SK-N-SH treated with all-trans-retinoic acid at 6 μM for 48 hours (cell line): ENCODE data around the gene CCDC34.

ENCODE experiments used
- CSDC2 ChIP-seq: fragments of 250-450 bp; sonication (Bioruptor Pico); IDR thresholded peaks from 2 replicates; pipeline ENCODE4 v1.5.0; 2020; ENCODE audit warnings: mild to moderate bottlenecking, moderate library complexity
- OSR1 ChIP-seq: fragments of 250-450 bp; sonication (Bioruptor Pico); IDR thresholded peaks from 2 replicates; pipeline ENCODE4 v1.8.0; 2022; ENCODE audit warnings: moderate library complexity, mild to moderate bottlenecking, inconsistent platforms
- RARB ChIP-seq: fragments of 250-450 bp; sonication (Bioruptor Pico); IDR thresholded peaks from 2 replicates; pipeline ENCODE4 v1.8.0; 2021; ENCODE audit warnings: mild to moderate bottlenecking, moderate library complexity
- TCF4 ChIP-seq: fragments of 250-450 bp; sonication (Bioruptor Pico); IDR thresholded peaks from 2 replicates; pipeline ENCODE4 v1.8.0; 2021; ENCODE audit warnings: mild to moderate bottlenecking, moderate library complexity, borderline replicate concordance
- ZFP3 ChIP-seq: fragments of 250-450 bp; sonication (Bioruptor Pico); IDR thresholded peaks from 2 replicates; pipeline ENCODE4 v1.5.0; 2020; ENCODE audit warnings: mild to moderate bottlenecking, moderate library complexity
- ZFP30 ChIP-seq: fragments of 450-650 bp; formaldehyde crosslinking; IDR thresholded peaks from 2 replicates; pipeline ENCODE4 v1.5.0; 2022; ENCODE audit warnings: mild to moderate bottlenecking, moderate library complexity
- ZNF565 ChIP-seq: fragments of 450-650 bp; formaldehyde crosslinking; conservative IDR thresholded peaks from 2 replicates; pipeline ENCODE4 v1.5.0; 2020; ENCODE audit warnings: low read depth, mild to moderate bottlenecking, moderate library complexity
- TF ChIP-seq, protein P1 (sequence below): fragments of 250-450 bp; sonication (Bioruptor Pico); IDR thresholded peaks from 2 replicates; pipeline ENCODE4 v1.8.0; 2020; ENCODE audit warnings: mild to moderate bottlenecking, moderate library complexity, borderline replicate concordance
- TF ChIP-seq, protein P2 (sequence below): fragments of 250-450 bp; sonication (Bioruptor Pico); IDR thresholded peaks from 2 replicates; pipeline ENCODE4 v1.8.0; 2021; ENCODE audit warnings: low read depth, mild to moderate bottlenecking, moderate library complexity, borderline replicate concordance
- TF ChIP-seq, protein P3 (sequence below): fragments of 250-450 bp; sonication (Bioruptor Pico); IDR thresholded peaks from 2 replicates; pipeline ENCODE4 v1.5.1; 2020; ENCODE audit warnings: low read depth, mild to moderate bottlenecking, moderate library complexity

DNA sequence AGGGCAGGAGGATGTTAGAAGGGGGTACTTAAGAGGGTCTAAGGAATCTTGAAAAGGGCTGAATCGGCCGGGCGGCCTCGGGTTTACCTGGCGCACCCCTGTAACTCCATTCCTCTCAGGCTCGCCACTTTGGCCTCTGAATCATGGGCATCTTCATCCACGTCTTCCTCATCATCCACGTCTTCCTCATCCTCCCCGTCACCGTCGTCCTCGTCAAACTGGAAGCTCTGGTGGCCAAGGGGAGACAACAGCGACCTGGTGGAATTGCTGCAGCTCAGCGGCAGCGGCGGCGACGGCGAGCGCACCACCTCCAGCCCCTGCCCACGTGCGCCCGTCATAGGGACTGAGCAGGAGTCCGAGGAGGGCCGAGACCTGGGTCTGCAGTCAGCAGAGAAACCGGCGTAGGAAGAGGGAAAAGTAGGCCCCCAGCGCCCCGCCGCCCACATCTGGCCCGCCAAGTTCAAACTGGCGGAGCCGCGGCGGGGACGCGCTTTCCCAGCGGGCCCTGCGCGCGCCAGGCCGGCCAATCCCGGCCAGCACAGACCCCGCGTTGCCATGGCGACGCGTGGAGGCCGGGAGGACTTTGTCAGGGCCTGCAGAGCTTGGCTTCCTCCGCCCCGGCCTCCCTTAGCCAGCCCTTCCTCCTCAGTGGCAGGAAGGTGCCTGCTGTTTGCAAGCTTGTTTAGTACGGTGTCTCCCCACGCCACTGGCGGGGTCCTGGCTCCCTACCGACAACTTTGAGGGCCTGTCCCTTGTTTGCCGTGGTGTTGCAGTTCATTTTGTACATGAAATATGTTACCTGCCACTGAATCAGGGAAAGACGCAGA is at the start of gene CCDC34:
- TF ChIP-seq, protein P1, sequence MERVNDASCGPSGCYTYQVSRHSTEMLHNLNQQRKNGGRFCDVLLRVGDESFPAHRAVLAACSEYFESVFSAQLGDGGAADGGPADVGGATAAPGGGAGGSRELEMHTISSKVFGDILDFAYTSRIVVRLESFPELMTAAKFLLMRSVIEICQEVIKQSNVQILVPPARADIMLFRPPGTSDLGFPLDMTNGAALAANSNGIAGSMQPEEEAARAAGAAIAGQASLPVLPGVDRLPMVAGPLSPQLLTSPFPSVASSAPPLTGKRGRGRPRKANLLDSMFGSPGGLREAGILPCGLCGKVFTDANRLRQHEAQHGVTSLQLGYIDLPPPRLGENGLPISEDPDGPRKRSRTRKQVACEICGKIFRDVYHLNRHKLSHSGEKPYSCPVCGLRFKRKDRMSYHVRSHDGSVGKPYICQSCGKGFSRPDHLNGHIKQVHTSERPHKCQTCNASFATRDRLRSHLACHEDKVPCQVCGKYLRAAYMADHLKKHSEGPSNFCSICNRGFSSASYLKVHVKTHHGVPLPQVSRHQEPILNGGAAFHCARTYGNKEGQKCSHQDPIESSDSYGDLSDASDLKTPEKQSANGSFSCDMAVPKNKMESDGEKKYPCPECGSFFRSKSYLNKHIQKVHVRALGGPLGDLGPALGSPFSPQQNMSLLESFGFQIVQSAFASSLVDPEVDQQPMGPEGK, result no peak
- no peak for TF ChIP-seq ZFP30 (CRISPR knock-in tag)
- TF ChIP-seq, protein P2, sequence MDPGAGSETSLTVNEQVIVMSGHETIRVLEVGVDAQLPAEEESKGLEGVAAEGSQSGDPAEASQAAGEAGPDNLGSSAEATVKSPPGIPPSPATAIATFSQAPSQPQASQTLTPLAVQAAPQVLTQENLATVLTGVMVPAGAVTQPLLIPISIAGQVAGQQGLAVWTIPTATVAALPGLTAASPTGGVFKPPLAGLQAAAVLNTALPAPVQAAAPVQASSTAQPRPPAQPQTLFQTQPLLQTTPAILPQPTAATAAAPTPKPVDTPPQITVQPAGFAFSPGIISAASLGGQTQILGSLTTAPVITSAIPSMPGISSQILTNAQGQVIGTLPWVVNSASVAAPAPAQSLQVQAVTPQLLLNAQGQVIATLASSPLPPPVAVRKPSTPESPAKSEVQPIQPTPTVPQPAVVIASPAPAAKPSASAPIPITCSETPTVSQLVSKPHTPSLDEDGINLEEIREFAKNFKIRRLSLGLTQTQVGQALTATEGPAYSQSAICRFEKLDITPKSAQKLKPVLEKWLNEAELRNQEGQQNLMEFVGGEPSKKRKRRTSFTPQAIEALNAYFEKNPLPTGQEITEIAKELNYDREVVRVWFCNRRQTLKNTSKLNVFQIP (CRISPR knock-in tag), result no peak
- TF ChIP-seq TCF4 (CRISPR knock-in tag), result no peak; the same call in 1 of the 2 replicates
- TF ChIP-seq, protein P3, sequence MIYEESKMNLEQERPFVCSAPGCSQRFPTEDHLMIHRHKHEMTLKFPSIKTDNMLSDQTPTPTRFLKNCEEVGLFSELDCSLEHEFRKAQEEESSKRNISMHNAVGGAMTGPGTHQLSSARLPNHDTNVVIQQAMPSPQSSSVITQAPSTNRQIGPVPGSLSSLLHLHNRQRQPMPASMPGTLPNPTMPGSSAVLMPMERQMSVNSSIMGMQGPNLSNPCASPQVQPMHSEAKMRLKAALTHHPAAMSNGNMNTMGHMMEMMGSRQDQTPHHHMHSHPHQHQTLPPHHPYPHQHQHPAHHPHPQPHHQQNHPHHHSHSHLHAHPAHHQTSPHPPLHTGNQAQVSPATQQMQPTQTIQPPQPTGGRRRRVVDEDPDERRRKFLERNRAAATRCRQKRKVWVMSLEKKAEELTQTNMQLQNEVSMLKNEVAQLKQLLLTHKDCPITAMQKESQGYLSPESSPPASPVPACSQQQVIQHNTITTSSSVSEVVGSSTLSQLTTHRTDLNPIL (CRISPR knock-in tag), result no peak
- no peak for TF ChIP-seq RARB (CRISPR knock-in tag)
- TF ChIP-seq ZFP3 (CRISPR knock-in tag), result no peak
- TF ChIP-seq CSDC2 (CRISPR knock-in tag), result no peak
- TF ChIP-seq OSR1, result no peak
- no peak for TF ChIP-seq ZNF565
